Activated naive CD4-positive, alpha-beta T cell treated with anti-CD3 and anti-CD28 coated beads, Interleukin-2, amount 50 U/mL, for 24 hours (primary cell): Measurements from ENCODE around the gene BMPR1A.
"Not testable (repeated sequence)": the region's sequence is repeated elsewhere in the genome, so short reads cannot be mapped to it uniquely, and the experiment has no call there.

Experiments
- H3K27ac Mint-ChIP-seq: one replicate; pipeline ENCODE4 v1.8.0; 2021; ENCODE audit warnings: mild to moderate bottlenecking, mixed read lengths
- H3K27me3 Mint-ChIP-seq: one replicate; pipeline ENCODE4 v1.8.0; 2021; ENCODE audit warnings: mixed read lengths
- H3K36me3 Mint-ChIP-seq: one replicate; pipeline ENCODE4 v1.8.0; 2021; ENCODE audit warnings: mixed read lengths
- H3K4me1 Mint-ChIP-seq: one replicate; pipeline ENCODE4 v1.8.0; 2021; ENCODE audit warnings: mixed read lengths
- H3K4me3 Mint-ChIP-seq: one replicate; pipeline ENCODE4 v1.8.0; 2021; ENCODE audit warnings: mild to moderate bottlenecking, mixed read lengths
- H3K9me3 Mint-ChIP-seq: one replicate; pipeline ENCODE4 v1.8.0; 2021; ENCODE audit warnings: mixed read lengths

Gene BMPR1A

DNA sequence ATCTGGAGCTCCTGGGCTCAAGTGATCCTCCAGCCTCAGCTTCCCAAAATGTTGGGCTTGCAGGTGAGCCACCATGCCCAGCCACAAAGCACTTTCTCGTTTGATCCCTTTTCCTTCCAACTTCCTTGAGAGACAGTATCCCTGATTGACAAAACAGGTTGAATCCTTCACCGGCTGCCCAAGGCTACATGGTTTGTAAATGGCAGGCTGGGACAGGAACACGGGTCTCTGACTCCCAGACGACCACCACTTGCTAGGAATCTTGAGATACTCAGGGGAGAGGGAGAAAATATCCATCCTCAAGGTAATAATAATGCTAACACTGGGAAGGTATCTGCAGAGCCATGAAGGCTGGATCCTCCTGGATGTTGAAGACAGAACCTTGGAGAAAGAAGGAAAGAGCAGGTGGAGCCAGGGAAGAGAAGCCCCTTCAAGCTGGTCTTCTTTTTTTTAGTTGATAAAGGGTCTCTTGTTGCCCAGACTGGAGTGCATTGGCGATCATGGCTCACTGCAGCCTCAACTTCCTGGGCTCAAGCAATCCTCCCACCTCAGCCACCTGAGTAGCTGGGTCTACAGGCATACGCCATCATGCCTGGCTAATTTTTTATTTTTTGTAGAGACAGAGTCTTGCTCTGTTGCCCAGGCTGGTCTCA is 181.2 kb downstream of the BMPR1A start:
- H3K27ac Mint-ChIP-seq = no peak overlapping the region
- H3K36me3 Mint-ChIP-seq = no peaks in the 10 kb centered on the region
- no peak overlapping the region for H3K4me3 Mint-ChIP-seq
- no peaks in the 10 kb centered on the region for H3K9me3 Mint-ChIP-seq
- H3K27me3 Mint-ChIP-seq = no peaks in the 10 kb centered on the region
- H3K4me1 Mint-ChIP-seq = no peaks in the 10 kb centered on the region

DNA sequence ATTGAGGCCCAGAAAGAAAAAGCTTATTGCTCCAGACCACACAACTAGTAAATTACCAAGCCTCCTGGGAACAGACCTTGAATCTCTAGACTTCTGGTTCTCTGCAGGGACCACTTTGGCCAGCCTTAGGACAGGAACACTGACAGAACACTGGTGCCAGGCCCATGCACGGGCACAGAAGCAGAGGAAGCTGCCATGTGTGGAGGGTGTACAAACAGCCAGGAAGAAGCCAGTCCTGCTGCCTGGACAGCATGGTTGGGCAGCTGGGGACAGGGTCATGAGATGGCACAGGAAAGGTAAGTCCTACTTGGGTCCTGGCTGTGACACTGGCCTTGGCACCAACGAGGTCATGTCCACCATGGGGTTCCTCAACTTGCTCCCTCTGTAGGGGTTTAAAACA is 181.8 kb downstream of the BMPR1A start:
- H3K9me3 Mint-ChIP-seq = no peaks in the 10 kb centered on the region
- no peaks in the 10 kb centered on the region for H3K36me3 Mint-ChIP-seq
- H3K4me1 Mint-ChIP-seq = no peaks in the 10 kb centered on the region
- no peak overlapping the region for H3K27ac Mint-ChIP-seq
- no peak overlapping the region for H3K4me3 Mint-ChIP-seq
- no peaks in the 10 kb centered on the region for H3K27me3 Mint-ChIP-seq

DNA sequence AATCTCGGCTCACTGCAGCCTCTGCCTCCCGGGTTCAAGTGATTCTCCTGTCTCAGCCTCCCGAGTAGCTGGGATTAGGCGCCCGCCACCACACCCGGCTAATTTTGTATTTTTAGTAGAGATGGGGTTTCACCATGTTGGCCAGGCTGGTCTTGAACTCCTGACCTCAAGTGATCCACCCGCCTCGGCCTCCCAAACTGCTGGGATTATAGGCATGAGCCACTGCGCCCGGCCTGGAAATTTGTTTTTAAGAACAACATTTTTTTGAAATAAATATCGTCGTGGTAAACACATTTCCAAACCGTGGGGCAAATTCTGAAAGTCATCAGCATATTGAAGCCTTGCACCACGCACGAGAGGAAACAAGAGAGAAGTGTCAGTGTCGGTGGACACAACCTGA is 183.7 kb downstream of the BMPR1A start:
- H3K27me3 Mint-ChIP-seq, H3K4me1 Mint-ChIP-seq, H3K4me3 Mint-ChIP-seq, H3K27ac Mint-ChIP-seq, H3K36me3 Mint-ChIP-seq, H3K9me3 Mint-ChIP-seq: not testable (repeated sequence)

DNA sequence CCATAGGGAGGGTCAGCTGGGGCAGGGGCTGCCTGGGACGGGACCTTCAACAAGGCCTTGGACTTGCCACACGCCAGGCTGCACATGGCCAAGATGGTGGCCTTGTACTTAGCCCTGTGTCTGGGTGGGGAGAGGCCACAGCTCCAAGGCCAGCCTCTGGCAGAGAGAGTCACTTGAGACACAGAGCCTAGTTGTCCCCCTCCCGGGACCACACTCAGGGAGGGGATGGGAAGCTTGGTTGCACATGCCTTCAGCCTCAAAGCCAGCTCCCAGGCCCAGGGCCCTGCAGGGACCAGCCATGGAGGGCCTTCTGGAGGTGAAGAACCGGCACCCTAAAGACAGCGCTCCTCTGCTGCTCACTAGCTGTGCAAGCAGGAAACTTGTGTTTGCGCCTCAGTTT is 184.3 kb downstream of the BMPR1A start:
- Mint-ChIP-seq H3K27me3 (no peaks in the 10 kb centered on the region), H3K4me1 (no peaks in the 10 kb centered on the region), H3K27ac (no peak overlapping the region), H3K36me3 (no peaks in the 10 kb centered on the region), H3K9me3 (no peaks in the 10 kb centered on the region), H3K4me3 (no peak overlapping the region)

DNA sequence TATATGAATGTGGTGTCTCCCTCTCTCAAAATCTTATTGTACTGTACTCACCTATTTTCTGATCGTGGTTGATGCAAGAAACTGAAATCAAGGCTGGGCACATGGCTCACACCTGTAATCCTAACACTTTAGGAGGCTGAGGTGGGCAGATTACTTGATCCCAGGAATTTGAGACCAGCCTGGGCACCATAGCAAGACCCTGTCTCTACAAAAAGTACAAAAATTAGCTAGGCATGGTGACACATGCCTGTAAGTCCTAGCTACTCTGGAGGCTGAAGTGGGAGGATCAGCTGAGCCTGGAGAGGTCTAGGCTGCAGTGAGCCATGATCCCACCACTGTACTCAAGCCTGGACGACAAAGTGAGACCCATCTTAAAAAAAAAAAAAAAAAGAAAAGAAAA is 185.0 kb downstream of the BMPR1A start:
- H3K27ac Mint-ChIP-seq = no peak overlapping the region
- no peaks in the 10 kb centered on the region for H3K9me3 Mint-ChIP-seq
- H3K27me3 Mint-ChIP-seq = no peaks in the 10 kb centered on the region
- no peaks in the 10 kb centered on the region for H3K36me3 Mint-ChIP-seq
- H3K4me1 Mint-ChIP-seq = no peaks in the 10 kb centered on the region
- no peak overlapping the region for H3K4me3 Mint-ChIP-seq

DNA sequence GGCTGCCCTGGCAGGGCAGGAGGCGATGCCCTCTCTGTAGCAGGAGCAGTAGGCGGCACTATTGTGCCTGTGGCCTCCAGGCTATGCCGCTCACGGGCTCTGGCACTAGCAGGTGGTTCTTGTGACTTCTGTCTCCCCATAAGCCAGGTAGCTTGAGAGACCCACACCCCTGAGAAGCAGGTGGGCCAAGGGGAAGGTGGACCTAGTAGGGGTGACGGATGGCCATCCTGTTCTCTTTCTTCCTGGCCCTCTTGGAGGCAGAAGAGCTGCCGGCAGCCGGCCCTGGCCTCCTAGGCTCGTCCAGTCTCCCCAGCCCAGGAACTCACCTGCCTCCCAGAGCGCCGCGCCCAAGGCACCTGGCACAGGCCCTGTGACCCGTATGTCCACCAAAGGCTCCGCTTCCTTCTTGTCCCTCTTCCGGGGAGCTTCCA is 185.6 kb downstream of the BMPR1A start:
- no peaks in the 10 kb centered on the region for H3K9me3 Mint-ChIP-seq
- H3K36me3 Mint-ChIP-seq = no peaks in the 10 kb centered on the region
- H3K27ac Mint-ChIP-seq = no peak overlapping the region
- no peaks in the 10 kb centered on the region for H3K27me3 Mint-ChIP-seq
- no peak overlapping the region for H3K4me3 Mint-ChIP-seq
- no peaks in the 10 kb centered on the region for H3K4me1 Mint-ChIP-seq

DNA sequence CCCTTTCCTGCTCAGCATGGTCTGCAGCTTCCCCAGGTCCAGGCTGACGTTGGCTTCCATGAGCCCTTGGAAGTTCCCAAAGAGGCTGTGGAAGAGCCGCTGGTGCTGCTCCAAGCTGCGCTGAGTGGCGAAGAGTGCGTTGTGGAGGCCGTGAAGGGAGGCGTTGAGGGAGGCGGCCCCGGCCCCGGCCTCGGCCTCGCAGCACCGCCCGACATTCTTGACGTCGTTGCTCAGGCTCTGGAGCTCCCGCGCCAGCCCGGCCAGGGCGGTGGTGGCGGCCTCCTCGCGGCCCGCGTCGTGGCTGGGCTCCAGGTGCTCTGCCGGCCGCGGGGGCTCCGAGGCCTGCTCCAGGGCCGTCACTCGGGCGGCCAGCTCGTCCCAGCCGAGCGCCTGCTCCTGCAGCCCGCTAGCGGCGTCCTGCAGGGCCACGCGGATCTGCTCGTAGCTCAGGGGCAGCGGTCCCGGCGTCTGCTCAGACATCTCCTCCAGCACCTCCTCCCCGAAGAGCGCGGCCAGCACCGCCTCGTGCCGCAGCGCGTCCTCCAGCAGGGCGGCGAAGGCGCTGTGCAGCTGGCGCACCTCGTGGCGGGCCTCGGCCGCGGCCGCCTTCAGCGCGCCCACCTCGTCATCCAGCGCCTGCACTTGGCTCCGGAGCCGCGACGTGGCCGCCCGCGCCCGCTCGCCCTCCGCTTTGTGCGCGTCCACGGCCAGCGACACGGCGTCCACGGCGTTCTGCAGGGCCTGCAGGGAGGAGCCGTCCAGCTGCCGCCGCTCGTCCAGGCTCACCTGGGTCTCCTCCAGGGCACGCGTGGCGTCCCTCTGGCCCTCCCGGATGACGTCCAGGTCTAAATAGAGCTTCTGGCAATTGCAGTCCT is 186.3 kb downstream of the BMPR1A start:
- Mint-ChIP-seq H3K27ac (no peak overlapping the region), H3K36me3 (no peaks in the 10 kb centered on the region)

DNA sequence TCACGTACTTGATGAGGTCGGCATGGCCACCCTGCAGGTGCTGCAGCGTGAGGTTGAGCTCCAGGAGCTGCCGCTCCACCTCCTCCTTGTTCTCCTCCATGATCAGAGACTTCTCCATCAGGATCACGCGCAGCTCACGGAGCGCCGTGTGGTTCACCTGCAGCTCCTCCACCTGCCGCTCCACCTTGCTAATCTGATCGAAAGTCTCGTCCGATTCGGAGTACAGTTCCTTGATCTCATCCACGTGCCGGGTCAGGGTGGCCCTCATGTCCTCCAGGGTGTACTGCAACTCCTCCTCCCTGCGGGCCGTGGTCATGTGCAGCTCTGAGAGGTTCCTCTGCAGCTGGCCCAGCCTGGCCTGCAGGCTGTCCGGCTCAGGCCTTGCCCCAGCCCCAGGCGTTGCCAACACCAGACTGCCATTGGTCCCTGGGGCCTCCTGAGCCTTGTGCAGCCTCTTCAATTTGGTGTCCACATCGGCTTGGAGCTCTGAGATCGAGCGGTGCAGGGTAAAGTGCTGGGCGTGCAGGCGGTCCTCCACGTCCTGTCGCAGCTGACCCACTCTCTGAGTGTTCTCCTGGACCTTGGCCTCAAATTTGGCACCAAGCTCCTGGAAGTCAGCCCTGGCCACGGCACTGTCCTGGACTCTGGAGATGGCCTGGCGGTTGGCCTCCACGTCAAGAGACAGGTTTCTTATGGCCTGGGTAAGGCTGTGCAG is 187.1 kb downstream of the BMPR1A start:
- no peaks in the 10 kb centered on the region for H3K27me3 Mint-ChIP-seq
- no peak overlapping the region for H3K4me3 Mint-ChIP-seq
- peaks cover 4% of the 10 kb centered on the region for H3K36me3 Mint-ChIP-seq
- peaks cover 4% of the 10 kb centered on the region for H3K9me3 Mint-ChIP-seq
- H3K27ac Mint-ChIP-seq = no peak overlapping the region
- peaks cover 5% of the 10 kb centered on the region for H3K4me1 Mint-ChIP-seq

More for the DNA sequence above, 186.3 kb downstream of the BMPR1A start:
- no peaks in the 10 kb centered on the region for H3K27me3 Mint-ChIP-seq
- no peaks in the 10 kb centered on the region for H3K9me3 Mint-ChIP-seq
- H3K4me1 Mint-ChIP-seq = no peaks in the 10 kb centered on the region
- no peak overlapping the region for H3K4me3 Mint-ChIP-seq

DNA sequence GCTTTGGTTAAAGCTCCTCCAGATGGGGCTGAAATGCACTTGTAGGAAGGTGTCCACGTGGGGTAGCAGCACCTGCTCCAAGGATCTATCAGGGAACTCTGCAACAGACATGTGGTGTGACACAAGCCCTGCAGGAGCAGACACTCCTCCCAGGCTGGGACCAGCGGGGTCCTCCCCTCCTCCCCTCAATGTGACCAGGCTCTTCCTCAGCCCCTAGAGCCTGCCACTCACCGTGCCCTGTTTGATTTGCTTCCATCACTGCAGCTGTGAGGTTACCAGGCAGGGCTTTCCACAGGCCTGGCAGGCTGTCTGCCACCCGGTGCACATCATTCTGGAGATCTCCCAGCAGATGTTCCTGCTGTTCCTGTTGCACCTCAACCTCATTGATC is 187.6 kb downstream of the BMPR1A start:
- peaks cover 4% of the 10 kb centered on the region for H3K36me3 Mint-ChIP-seq
- peaks cover 10% of the 10 kb centered on the region for H3K4me1 Mint-ChIP-seq
- no peaks in the 10 kb centered on the region for H3K27me3 Mint-ChIP-seq
- H3K9me3 Mint-ChIP-seq = peaks cover 4% of the 10 kb centered on the region
- H3K4me3 Mint-ChIP-seq = no peak overlapping the region
- no peak overlapping the region for H3K27ac Mint-ChIP-seq

DNA sequence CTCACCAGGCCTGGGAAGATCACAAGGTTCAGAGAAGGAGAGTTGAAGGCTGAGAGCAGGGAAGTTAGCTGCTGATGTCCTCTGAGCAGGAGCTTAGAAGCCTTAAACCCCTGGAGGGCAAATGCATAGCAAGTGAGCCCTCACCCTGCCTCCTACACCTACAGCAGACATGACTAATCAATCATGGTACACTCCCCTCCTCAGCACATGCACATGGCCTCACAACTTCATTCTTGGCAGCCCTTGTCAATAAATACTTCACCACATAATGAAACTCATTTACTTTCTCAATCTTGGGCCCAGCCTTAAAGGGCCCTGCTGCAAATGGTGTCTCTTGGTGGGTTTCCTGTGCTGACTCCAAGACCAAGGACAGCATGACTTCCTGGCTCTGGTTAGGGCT is 188.1 kb downstream of the BMPR1A start:
- Mint-ChIP-seq H3K36me3 (peaks cover 4% of the 10 kb centered on the region), H3K27me3 (no peaks in the 10 kb centered on the region), H3K4me1 (peaks cover 14% of the 10 kb centered on the region), H3K27ac (no peak overlapping the region), H3K9me3 (peaks cover 4% of the 10 kb centered on the region), H3K4me3 (no peak overlapping the region)

DNA sequence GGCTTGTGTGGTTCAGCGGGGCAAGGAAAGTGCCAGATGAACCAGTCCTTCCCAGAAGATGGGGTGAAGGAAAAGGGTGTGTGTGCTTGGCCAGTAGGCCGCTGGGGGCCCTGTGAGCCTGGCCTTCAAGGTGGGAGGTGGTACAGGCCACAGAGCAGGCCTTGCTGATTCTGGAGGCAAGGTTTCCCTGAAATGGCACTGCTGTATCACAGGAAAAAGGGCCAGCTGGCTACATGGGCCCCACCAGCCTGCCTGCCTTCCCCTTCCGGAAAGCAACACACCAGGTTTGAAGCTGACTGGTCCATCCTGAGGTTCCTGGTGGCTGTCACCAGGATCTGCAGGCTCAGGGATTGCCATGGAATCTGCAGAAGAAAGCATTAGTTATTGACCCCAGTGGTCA is 188.5 kb downstream of the BMPR1A start:
- Mint-ChIP-seq H3K4me1 (peaks cover 14% of the 10 kb centered on the region), H3K4me3 (no peak overlapping the region), H3K27ac (no peak overlapping the region), H3K9me3 (peaks cover 4% of the 10 kb centered on the region), H3K36me3 (peaks cover 4% of the 10 kb centered on the region), H3K27me3 (no peaks in the 10 kb centered on the region)

DNA sequence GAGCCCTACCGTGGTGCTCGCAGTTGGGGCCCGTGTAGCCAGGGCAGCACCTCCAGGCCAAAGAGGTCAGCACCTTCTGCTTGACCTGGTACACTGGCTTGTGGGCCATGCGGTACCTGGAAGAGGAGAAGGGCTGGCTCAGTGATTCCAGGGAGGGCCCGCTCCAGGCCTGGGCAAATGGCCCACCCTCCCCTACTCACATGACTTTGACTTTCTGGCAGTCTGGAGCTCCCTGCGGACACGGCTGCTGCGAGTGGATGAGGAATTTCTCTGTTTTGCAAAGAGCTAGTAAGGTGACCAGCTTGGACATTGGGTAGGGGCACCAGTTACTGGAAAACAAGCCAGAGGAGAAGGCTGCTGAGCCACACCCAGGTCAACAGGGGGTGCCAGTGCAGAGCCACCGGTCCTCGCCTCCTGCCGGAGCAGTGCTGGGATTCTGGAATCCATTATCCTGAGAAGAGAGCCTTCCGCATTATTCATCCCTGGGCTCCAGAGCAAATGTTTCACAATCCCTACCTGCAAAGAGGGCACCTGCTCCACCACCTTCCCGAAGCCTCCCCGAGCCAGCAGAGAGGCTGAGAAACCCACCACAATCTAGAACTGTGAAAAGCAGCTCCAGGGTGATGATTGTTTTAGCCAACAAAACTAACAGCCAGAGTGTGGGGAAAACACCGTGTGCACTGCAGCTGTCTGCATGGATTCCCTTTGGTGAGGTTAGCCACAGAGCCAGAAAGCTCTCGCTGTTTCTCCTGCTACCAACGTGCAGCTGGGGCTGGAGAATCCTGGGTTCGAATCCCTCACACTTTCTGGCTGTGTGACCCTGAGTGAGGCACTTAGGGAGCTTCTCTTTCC is 189.2 kb downstream of the BMPR1A start:
- H3K4me1 Mint-ChIP-seq = peaks cover 19% of the 10 kb centered on the region

DNA sequence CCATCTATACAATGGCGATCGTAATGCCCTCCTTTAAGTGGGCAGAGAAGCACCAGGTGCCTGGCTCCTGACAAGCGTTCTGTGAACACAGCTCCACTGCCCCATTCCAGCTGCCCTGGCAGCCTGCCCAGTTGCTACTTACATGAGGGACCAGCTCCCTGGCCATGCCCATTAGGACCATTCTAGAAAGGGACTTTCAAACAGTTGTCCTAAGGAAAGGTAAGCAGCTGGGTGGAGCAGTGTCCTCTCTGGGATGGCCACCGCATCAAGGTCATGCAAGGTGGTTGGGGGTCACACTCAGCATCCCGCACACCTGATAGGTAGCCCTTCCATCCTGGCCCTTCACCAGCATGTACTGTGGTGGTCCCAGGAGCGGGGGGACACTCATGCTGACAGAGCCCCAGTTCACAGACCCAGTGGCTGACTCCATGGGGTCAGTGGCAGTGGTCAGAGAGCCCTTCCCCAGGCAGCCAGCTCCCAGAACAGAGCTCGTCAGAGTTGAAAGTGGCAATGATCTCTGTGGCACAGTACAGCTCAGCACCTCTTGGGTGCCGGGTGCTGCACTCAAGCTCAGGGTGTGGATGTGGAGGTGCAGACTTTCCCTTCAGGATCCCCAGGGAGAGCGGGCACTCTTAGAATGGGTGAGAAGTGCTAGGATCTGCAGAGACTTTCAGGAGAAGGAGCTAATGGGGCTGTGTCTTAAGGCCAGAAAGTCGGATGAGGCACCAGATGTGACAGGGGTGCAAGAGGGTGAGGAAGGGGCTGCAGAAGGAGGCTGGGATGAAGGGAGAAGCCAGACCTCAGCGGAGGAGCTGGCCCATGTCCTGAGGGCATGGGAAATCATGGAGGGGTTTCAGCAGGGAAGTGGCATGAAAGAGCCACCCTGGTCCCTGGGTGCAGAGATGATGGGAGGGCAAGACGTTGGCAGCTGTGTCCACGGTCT is 190.1 kb downstream of the BMPR1A start:
- peaks cover 4% of the 10 kb centered on the region for H3K9me3 Mint-ChIP-seq
- H3K36me3 Mint-ChIP-seq = peaks cover 4% of the 10 kb centered on the region
- peaks cover 28% of the 10 kb centered on the region for H3K4me1 Mint-ChIP-seq
- no peak overlapping the region for H3K4me3 Mint-ChIP-seq
- no peaks in the 10 kb centered on the region for H3K27me3 Mint-ChIP-seq
- H3K27ac Mint-ChIP-seq = no peak overlapping the region

More for the DNA sequence above, 189.2 kb downstream of the BMPR1A start:
- Mint-ChIP-seq H3K9me3 (peaks cover 4% of the 10 kb centered on the region), H3K27ac (no peak overlapping the region), H3K4me3 (no peak overlapping the region), H3K36me3 (peaks cover 4% of the 10 kb centered on the region), H3K27me3 (no peaks in the 10 kb centered on the region)

DNA sequence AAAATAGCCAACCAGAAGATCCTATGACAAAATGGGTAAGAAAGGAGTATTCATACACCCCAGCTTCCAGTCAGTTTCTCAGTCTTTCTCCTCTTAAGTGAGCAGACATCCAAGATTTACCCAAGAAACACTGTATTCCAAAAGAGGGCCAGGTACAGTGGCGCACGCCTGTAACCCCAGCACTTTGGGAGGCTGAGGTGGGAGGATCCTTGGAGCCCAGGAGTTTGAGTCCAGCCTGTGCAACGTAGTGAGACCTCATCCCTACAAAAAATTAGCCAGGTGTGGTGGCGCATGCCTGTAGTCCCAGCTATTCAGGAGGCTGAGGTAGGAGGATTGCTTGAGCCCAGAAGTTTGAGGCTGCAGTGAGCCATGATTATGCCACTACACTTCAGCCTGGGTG is 191.4 kb downstream of the BMPR1A start:
- H3K27ac Mint-ChIP-seq, H3K36me3 Mint-ChIP-seq, H3K4me3 Mint-ChIP-seq, H3K27me3 Mint-ChIP-seq: not testable (repeated sequence)
- Mint-ChIP-seq H3K9me3 (peaks cover 13% of the 10 kb centered on the region), H3K4me1 (peaks cover 35% of the 10 kb centered on the region)
